K562 (cell line): ENCODE results near the gene PXN. TPM values are rescaled to one million over a fixed set of nuclear protein-coding genes. Genes with fewer than 3 reads are reported as not detected.
A peak's percentile ranks its signal among the peaks of the same experiment; 100 is the strongest.

Source experiments
- AFF4 ChIP-seq: sonication (generic); formaldehyde crosslinking; IDR thresholded peaks from 2 replicates; pipeline ENCODE4 v1.8.0; 2023; ENCODE audit warnings: mild to moderate bottlenecking, missing genetic modification reagents
- ATF4 ChIP-seq: fragments of 450-650 bp; formaldehyde crosslinking; IDR thresholded peaks from 2 replicates; pipeline ENCODE4 v1.4.0; 2022; ENCODE audit warnings: mild to moderate bottlenecking, moderate library complexity
- C11orf30 ChIP-seq: fragments of 450-650 bp; IDR thresholded peaks from 2 replicates; pipeline ENCODE4 v1.6.1; 2016; ENCODE audit warnings: low read depth, mild to moderate bottlenecking
- KDM5B ChIP-seq: fragments of 200-600 bp; sonication (generic); IDR thresholded peaks from 2 replicates; pipeline ENCODE4 v1.6.1; 2012; ENCODE audit warnings: low read depth, mild to moderate bottlenecking, moderate library complexity, low read length, control low read depth, inconsistent platforms; ENCODE audit not compliant: insufficient replicate concordance
- LCOR ChIP-seq: sonication (generic); formaldehyde crosslinking; IDR thresholded peaks from 2 replicates; pipeline ENCODE4 v1.8.0; 2022; ENCODE audit warnings: mild to moderate bottlenecking, missing genetic modification reagents
- NUFIP1 ChIP-seq: fragments of 450-650 bp; IDR thresholded peaks from 2 replicates; pipeline ENCODE4 v1.6.1; 2018; ENCODE audit not compliant: partially characterized antibody
- OTX1 ChIP-seq: fragments of 450-650 bp; formaldehyde crosslinking; IDR thresholded peaks from 2 replicates; pipeline ENCODE4 v1.4.0; 2022; ENCODE audit warnings: mild to moderate bottlenecking
- SIN3A ChIP-seq, 2 experiments: fragments of 150-350 bp in 1 of 2; IDR thresholded peaks; 2 replicates each; pipeline ENCODE4 v1.6.1; 2011 to 2016; ENCODE audit warnings: borderline replicate concordance in 2 of 2, low read depth in 2 of 2, low read length in 2 of 2, mild to moderate bottlenecking in 2 of 2, moderate library complexity in 2 of 2; ENCODE audit not compliant: control insufficient read depth in 1 of 2
- SMARCA4 ChIP-seq: fragments of 450-650 bp; IDR thresholded peaks from 2 replicates; pipeline ENCODE4 v1.6.1; 2016
- TBP ChIP-seq: optimal IDR thresholded peaks from 2 replicates; pipeline ENCODE3; 2011; ENCODE audit warnings: low read depth, low read length, improper control_type of control experiment
- TGIF2 ChIP-seq: sonication (generic); formaldehyde crosslinking; IDR thresholded peaks from 2 replicates; pipeline ENCODE4 v1.8.1; 2022; ENCODE audit warnings: mild to moderate bottlenecking, missing genetic modification reagents, moderate library complexity
- ZNF316 ChIP-seq: fragments of 450-650 bp; IDR thresholded peaks from 2 replicates; pipeline ENCODE4 v1.6.1; 2016
- ZNF449 ChIP-seq: fragments of 250-450 bp; sonication (Bioruptor Pico); IDR thresholded peaks from 2 replicates; pipeline ENCODE4 v1.8.0; 2022; ENCODE audit warnings: moderate library complexity, mild to moderate bottlenecking, inconsistent platforms
- ZNF717 ChIP-seq: fragments of 250-450 bp; sonication (Bioruptor Pico); IDR thresholded peaks from 2 replicates; pipeline ENCODE4 v1.5.0; 2021
- ZNF766 ChIP-seq: fragments of 200-800 bp; sonication (Bioruptor generic); conservative IDR thresholded peaks from 2 replicates; pipeline ENCODE4 v1.6.1; 2016; ENCODE audit warnings: missing genetic modification characterization, missing compliant biosample characterization
- polyA plus RNA-seq, 8 experiments: library from polyadenylated mRNA; depleted of rRNA in 4 of 8; stranded (reverse) in 5 of 8; unstranded in 3 of 8; fragments of >200 nt; fragmentation: Nextera tagmentation in 2 of 8; fragmentation: Illumina TruSeq in 1 of 8; extraction: Ambion mirVana in 2 of 8; extraction: Trizol in 1 of 8; gene quantifications; 2 replicates each; pipeline versions ENCODE4 v1.2.1 to v1.2.3, GENCODE V29; 2011 to 2014; ENCODE audit warnings: inconsistent platforms in 1 of 8, missing spikeins in 1 of 8
- total RNA-seq, 7 experiments: library from RNA; depleted of rRNA in 6 of 7; stranded (reverse); fragments of >200 nt in 6 of 7; fragmentation: Illumina TruSeq in 2 of 7; extraction: Trizol in 2 of 7; gene quantifications; 2 replicates each; pipeline versions ENCODE4 v1.2.1 to v1.2.3, GENCODE V29; 2011 to 2021; ENCODE audit warnings: low replicate concordance in 1 of 7
- TF ChIP-seq, protein P1 (sequence below): sonication (generic); formaldehyde crosslinking; IDR thresholded peaks from 2 replicates; pipeline ENCODE4 v1.8.0; 2022; ENCODE audit warnings: missing genetic modification reagents, mild to moderate bottlenecking, borderline replicate concordance

The PXN gene
- total and polyA plus RNA-seq, 9 of the 15 experiments (the other 6 are each of a cell fraction or from before 2014, with no cell fraction given) = 4.0 to 74.1 (median 18.6) TPM

GRCh38 chr12:120199595-120200306, 65.8 kb downstream of the PXN start (continued):
- TF ChIP-seq OTX1 (CRISPR knock-in tag) = 0 out of 2 replicates have a peak, but pooled peaks have one; percentile 16
- TF ChIP-seq, protein P1, sequence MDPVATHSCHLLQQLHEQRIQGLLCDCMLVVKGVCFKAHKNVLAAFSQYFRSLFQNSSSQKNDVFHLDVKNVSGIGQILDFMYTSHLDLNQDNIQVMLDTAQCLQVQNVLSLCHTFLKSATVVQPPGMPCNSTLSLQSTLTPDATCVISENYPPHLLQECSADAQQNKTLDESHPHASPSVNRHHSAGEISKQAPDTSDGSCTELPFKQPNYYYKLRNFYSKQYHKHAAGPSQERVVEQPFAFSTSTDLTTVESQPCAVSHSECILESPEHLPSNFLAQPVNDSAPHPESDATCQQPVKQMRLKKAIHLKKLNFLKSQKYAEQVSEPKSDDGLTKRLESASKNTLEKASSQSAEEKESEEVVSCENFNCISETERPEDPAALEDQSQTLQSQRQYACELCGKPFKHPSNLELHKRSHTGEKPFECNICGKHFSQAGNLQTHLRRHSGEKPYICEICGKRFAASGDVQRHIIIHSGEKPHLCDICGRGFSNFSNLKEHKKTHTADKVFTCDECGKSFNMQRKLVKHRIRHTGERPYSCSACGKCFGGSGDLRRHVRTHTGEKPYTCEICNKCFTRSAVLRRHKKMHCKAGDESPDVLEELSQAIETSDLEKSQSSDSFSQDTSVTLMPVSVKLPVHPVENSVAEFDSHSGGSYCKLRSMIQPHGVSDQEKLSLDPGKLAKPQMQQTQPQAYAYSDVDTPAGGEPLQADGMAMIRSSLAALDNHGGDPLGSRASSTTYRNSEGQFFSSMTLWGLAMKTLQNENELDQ (CRISPR knock-in tag) = 0 out of 2 replicates have a peak, but pooled peaks have one; percentile 73
- no peak for TF ChIP-seq ZNF449 (CRISPR knock-in tag)
- TF ChIP-seq TGIF2 (CRISPR knock-in tag) = 0 out of 2 replicates have a peak, but pooled peaks have one; percentile 72
- TF ChIP-seq NUFIP1 = no peak
- 0 out of 2 replicates have a peak, but pooled peaks have one; percentile 61 for TF ChIP-seq LCOR
- TF ChIP-seq SMARCA4 = 0 out of 2 replicates have a peak, but pooled peaks have one; percentile 50
- no peak for TF ChIP-seq TBP
- peak; percentile 75; the same call in 1 of the 2 replicates for TF ChIP-seq AFF4 (CRISPR knock-in tag)
- peak in 1 of 2 experiments; percentile 36; a peak in 1 of 4 replicates for TF ChIP-seq SIN3A (IDR thresholded peaks at IDR 0.05; ENCODE audit: borderline replicate concordance in 2 of 2, control insufficient read depth in 1 of 2, low read depth in 2 of 2, low read length in 2 of 2)
- peak; percentile 82 for TF ChIP-seq C11orf30
- TF ChIP-seq ATF4 = no peak
- TF ChIP-seq KDM5B = peak; percentile 30
- TF ChIP-seq ZNF316 = peak; percentile 87
- TF ChIP-seq ZNF717 (CRISPR knock-in tag) = 0 out of 2 replicates have a peak, but pooled peaks have one; percentile 40
- TF ChIP-seq ZNF766 = no peak
